ENCODE data around the gene KIF25. TPM values are rescaled to one million over a fixed set of nuclear protein-coding genes. Genes with fewer than 3 reads are reported as not detected.

Gene KIF25
- total and polyA plus RNA-seq, 4 donors: 0.05 TPM; not detected in 3

GRCh38 chr6:167996424-167997199, 859 bp upstream of the KIF25 start:
- WGBS: 81% methylated on average over 43 of the region's 43 CpGs
- DNase-seq (ENCODE audit: low spot score): no peak

More at GRCh38 chr6:167996424-167997199, 859 bp upstream of the KIF25 start:
- no peak for TF ChIP-seq YY1 (IDR thresholded peaks at IDR 0.05)
- TF ChIP-seq SP1 (IDR thresholded peaks at IDR 0.05): no peak
- TF ChIP-seq MAX (IDR thresholded peaks at IDR 0.05): no peak
- no peak for TF ChIP-seq GABPA (IDR thresholded peaks at IDR 0.05 in 1 of 2, conservative IDR thresholded peaks at IDR 0.05 in 1 of 2)
- no peak for TF ChIP-seq ZBTB33 (IDR thresholded peaks at IDR 0.05)
- no peak for TF ChIP-seq FOXA2 (IDR thresholded peaks at IDR 0.05)
- no peak for TF ChIP-seq FOXA1 (IDR thresholded peaks at IDR 0.05)
- TF ChIP-seq TAF1 (conservative IDR thresholded peaks at IDR 0.05): no peak
- no peak for TF ChIP-seq RAD21 (IDR thresholded peaks at IDR 0.05)
- TF ChIP-seq REST (IDR thresholded peaks at IDR 0.05): no peak
- TF ChIP-seq HNF4G (IDR thresholded peaks at IDR 0.05): no peak
- no peak for TF ChIP-seq ATF3 (IDR thresholded peaks at IDR 0.05)
- TF ChIP-seq NR2F2 (IDR thresholded peaks at IDR 0.05): no peak
- TF ChIP-seq RXRA (IDR thresholded peaks at IDR 0.05): no peak
- no peak for TF ChIP-seq CTCF (IDR thresholded peaks at IDR 0.05; ENCODE audit: low read depth, low read length, missing input control)
- TF ChIP-seq HNF4A (conservative IDR thresholded peaks at IDR 0.05): no peak
- no peak for TF ChIP-seq EGR1 (IDR thresholded peaks at IDR 0.05; ENCODE audit: low read depth in 2 of 2)
- Histone ChIP-seq H3K36me3 (ENCODE audit: control insufficient read depth in 4 of 4, insufficient read depth in 3 of 4, low read depth in 1 of 4, low read length in 3 of 4) (no peaks in the 10 kb centered on the region), H3K9me3 (ENCODE audit: control insufficient read depth in 4 of 4, low read length in 3 of 4) (no peaks in the 10 kb centered on the region), H3K4me3 (ENCODE audit: low read depth in 1 of 3, low read length in 3 of 3) (no peak overlapping the region), H3K27ac (ENCODE audit: low read depth in 1 of 2, low read length in 2 of 2) (no peak overlapping the region), H3K9ac (ENCODE audit: low read depth in 1 of 2, low read length in 2 of 2) (no peak overlapping the region), H3K27me3 (ENCODE audit: control insufficient read depth in 4 of 4, insufficient read depth in 4 of 4, low read length in 3 of 4) (no peaks in the 10 kb centered on the region), H3K4me1 (ENCODE audit: control insufficient read depth in 4 of 4, insufficient read depth in 4 of 4, low read length in 3 of 4) (no peaks in the 10 kb centered on the region)
